Muscle layer of colon (tissue), 2 donors: Measurements from ENCODE around the gene SMURF2.

ENCODE experiments used
- H3K27ac ChIP-seq: one replicate; pipeline ENCODE4 v1.7.0; 2013; ENCODE audit warnings: low read depth, mild to moderate bottlenecking, low read length, moderate library complexity
- H3K27me3 ChIP-seq, 2 donors: one replicate each; pipeline ENCODE4 v1.7.0; 2013; ENCODE audit warnings: low read length in 2 of 2, mild to moderate bottlenecking in 2 of 2; ENCODE audit not compliant: insufficient read depth in 2 of 2, control insufficient read depth in 1 of 2
- H3K36me3 ChIP-seq: one replicate; pipeline ENCODE4 v1.7.0; 2013; ENCODE audit warnings: mild to moderate bottlenecking, low read length; ENCODE audit not compliant: insufficient read depth
- H3K4me1 ChIP-seq: one replicate; pipeline ENCODE4 v1.7.0; 2013; ENCODE audit warnings: mild to moderate bottlenecking, low read length; ENCODE audit not compliant: insufficient read depth
- H3K4me3 ChIP-seq, 2 donors: one replicate each; pipeline ENCODE4 v1.7.0; 2013; ENCODE audit warnings: low read length in 2 of 2, low read depth in 1 of 2, mild to moderate bottlenecking in 1 of 2, moderate library complexity in 1 of 2
- H3K9ac ChIP-seq: one replicate; pipeline ENCODE4 v1.7.0; 2013; ENCODE audit warnings: low read length
- H3K9me3 ChIP-seq: one replicate; pipeline ENCODE4 v1.7.0; 2013; ENCODE audit warnings: mild to moderate bottlenecking, low read length
- donor health status: abdominal sarcoma.
- donor health status: Adenocarcinoma of cecum.

The SMURF2 gene

GRCh38 chr17:64506201-64506575 is 155.9 kb downstream of the SMURF2 start, which contains the start of gene DDX5:
DDX5 (minus strand) TSS chr17:64506289; CDS start chr17:64506119, 170 bp downstream.
- peaks cover 51% of the 10 kb centered on the region for H3K36me3 ChIP-seq
- no peaks in the 10 kb centered on the region for H3K9me3 ChIP-seq
- peaks cover 46% of the 10 kb centered on the region for H3K4me1 ChIP-seq
- H3K27me3 ChIP-seq: no peaks in the 10 kb centered on the region
- peak within 1 kb of the TSS; percentile 95 to 99 for H3K4me3 ChIP-seq
- H3K27ac ChIP-seq: peak within 1 kb of the TSS; percentile 100
- peak within 1 kb of the TSS; percentile 100 for H3K9ac ChIP-seq

- H3K27me3 ChIP-seq: no peaks in the 10 kb centered on the region
- peak overlapping the region; percentile 100 for H3K9ac ChIP-seq
- H3K27ac ChIP-seq: peak overlapping the region; percentile 100
- H3K4me3 ChIP-seq: peak overlapping the region; percentile 86 to 99
- H3K4me1 ChIP-seq: peaks cover 51% of the 10 kb centered on the region
- no peaks in the 10 kb centered on the region for H3K9me3 ChIP-seq
- H3K36me3 ChIP-seq: peaks cover 56% of the 10 kb centered on the region
These were observed 156.5 kb downstream of the SMURF2 start for GRCh38 chr17:64505340-64506200.

GRCh38 chr17:64504769-64505339 is 157.3 kb downstream of the SMURF2 start:
- Histone ChIP-seq H3K36me3 (peaks cover 56% of the 10 kb centered on the region), H3K9me3 (no peaks in the 10 kb centered on the region), H3K4me1 (peaks cover 57% of the 10 kb centered on the region), H3K9ac (peak overlapping the region; percentile 100), H3K27ac (peak overlapping the region; percentile 100), H3K27me3 (no peaks in the 10 kb centered on the region), H3K4me3 (peak overlapping the region; percentile 83 to 99)

- peaks cover 55% of the 10 kb centered on the region for H3K4me1 ChIP-seq
These were observed 158.0 kb downstream of the SMURF2 start for GRCh38 chr17:64503821-64504768.

GRCh38 chr17:64503341-64503740 is 158.8 kb downstream of the SMURF2 start:
- Histone ChIP-seq H3K4me1 (peaks cover 50% of the 10 kb centered on the region), H3K9me3 (no peaks in the 10 kb centered on the region), H3K9ac (peak overlapping the region; percentile 100), H3K27ac (no peak overlapping the region), H3K36me3 (peaks cover 66% of the 10 kb centered on the region), H3K4me3 (no peak overlapping the region), H3K27me3 (no peaks in the 10 kb centered on the region)

More at GRCh38 chr17:64503821-64504768, 158.0 kb downstream of the SMURF2 start:
- Histone ChIP-seq H3K9ac (peak overlapping the region; percentile 100), H3K4me3 (peak overlapping the region; percentile 83 to 99), H3K36me3 (peaks cover 60% of the 10 kb centered on the region), H3K27me3 (no peaks in the 10 kb centered on the region), H3K9me3 (no peaks in the 10 kb centered on the region), H3K27ac (peak overlapping the region; percentile 100)

GRCh38 chr17:64502809-64503208 is 159.3 kb downstream of the SMURF2 start:
- Histone ChIP-seq H3K36me3 (peaks cover 71% of the 10 kb centered on the region), H3K4me3 (no peak overlapping the region), H3K9ac (no peak overlapping the region), H3K9me3 (no peaks in the 10 kb centered on the region), H3K27ac (no peak overlapping the region), H3K4me1 (peaks cover 45% of the 10 kb centered on the region), H3K27me3 (no peaks in the 10 kb centered on the region)

GRCh38 chr17:64502021-64502420 is 160.1 kb downstream of the SMURF2 start:
- H3K4me3 ChIP-seq: no peak overlapping the region
- H3K27me3 ChIP-seq: no peaks in the 10 kb centered on the region
- peaks cover 52% of the 10 kb centered on the region for H3K4me1 ChIP-seq
- peaks cover 75% of the 10 kb centered on the region for H3K36me3 ChIP-seq
- no peaks in the 10 kb centered on the region for H3K9me3 ChIP-seq
- no peak overlapping the region for H3K27ac ChIP-seq
- no peak overlapping the region for H3K9ac ChIP-seq

GRCh38 chr17:64500862-64501765 is 161.0 kb downstream of the SMURF2 start:
- Histone ChIP-seq H3K9ac (no peak overlapping the region), H3K36me3 (peaks cover 75% of the 10 kb centered on the region), H3K4me3 (no peak overlapping the region), H3K4me1 (peaks cover 55% of the 10 kb centered on the region), H3K9me3 (no peaks in the 10 kb centered on the region), H3K27ac (no peak overlapping the region), H3K27me3 (no peaks in the 10 kb centered on the region)

- Histone ChIP-seq H3K9me3 (no peaks in the 10 kb centered on the region), H3K9ac (no peak overlapping the region), H3K27me3 (no peaks in the 10 kb centered on the region), H3K4me3 (no peak overlapping the region), H3K36me3 (peaks cover 75% of the 10 kb centered on the region), H3K4me1 (peaks cover 61% of the 10 kb centered on the region), H3K27ac (no peak overlapping the region)
These were observed 161.6 kb downstream of the SMURF2 start for GRCh38 chr17:64500487-64500859.

- Histone ChIP-seq H3K4me1 (peaks cover 61% of the 10 kb centered on the region), H3K9me3 (no peaks in the 10 kb centered on the region), H3K4me3 (no peak overlapping the region), H3K27ac (no peak overlapping the region), H3K9ac (no peak overlapping the region), H3K27me3 (no peaks in the 10 kb centered on the region), H3K36me3 (peaks cover 75% of the 10 kb centered on the region)
These were observed 162.2 kb downstream of the SMURF2 start for GRCh38 chr17:64499805-64500486.
